Activated T-cell treated with anti-CD3 and anti-CD28 coated beads for 24 hours (primary cell): Measurements from ENCODE around the gene TTC17.
"Not testable (repeated sequence)": the region's sequence is repeated elsewhere in the genome, so short reads cannot be mapped to it uniquely, and the experiment has no call there.

ENCODE experiments used
- DNase-seq: peaks from one replicate; pipeline ENCODE4 v3.0.0-alpha.2; 2020; ENCODE audit warnings: low read depth

TTC17 gene

DNA sequence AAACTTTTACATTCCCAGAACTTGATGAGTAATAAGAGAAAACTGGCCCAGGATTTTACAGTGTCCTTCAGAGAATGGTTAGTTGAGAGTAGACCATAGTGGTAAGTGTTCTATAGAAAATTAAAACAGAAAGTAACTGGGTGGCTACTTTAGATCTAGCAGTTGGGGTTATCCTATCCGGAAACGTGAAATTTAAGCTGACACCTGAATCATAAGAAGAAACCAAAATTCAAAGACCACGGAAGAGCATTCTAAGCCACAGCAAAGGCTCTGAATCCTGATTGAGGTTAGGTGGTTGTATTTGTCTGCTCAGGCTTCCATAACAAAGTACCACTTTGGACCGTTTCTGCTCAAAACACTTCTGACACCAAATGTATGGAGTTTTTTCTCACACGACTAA is 34.0 kb downstream of the TTC17 start:
- DNase-seq, result no peak

DNA sequence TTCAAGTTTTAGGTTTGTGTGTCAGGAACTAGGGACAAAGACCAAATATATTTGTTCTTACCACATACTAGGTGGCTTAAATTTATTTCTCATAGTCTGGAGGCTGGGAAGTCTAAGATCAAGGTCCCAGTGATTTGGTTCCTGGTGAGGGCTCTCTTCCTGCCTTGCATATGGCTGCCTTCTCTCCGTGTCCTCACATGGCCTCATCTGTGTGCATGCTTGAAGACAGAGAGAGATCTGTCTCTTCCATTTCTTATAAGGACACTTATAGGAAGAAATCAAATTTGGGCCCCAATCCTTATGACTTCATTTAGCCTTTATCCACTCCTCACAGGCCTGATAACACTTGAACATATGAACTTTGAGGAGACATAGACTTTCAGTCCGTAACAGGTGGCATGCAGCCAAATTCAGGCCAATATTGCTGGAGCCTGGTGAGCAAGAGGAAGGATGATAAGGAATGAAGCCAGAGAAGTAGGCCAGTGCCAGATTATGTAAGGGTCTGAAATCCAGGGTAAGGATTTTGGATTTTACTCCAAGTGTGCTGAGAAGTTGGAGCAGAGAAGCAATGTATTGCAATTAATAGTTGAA is 35.1 kb downstream of the TTC17 start:
- DNase-seq, result no peak

DNA sequence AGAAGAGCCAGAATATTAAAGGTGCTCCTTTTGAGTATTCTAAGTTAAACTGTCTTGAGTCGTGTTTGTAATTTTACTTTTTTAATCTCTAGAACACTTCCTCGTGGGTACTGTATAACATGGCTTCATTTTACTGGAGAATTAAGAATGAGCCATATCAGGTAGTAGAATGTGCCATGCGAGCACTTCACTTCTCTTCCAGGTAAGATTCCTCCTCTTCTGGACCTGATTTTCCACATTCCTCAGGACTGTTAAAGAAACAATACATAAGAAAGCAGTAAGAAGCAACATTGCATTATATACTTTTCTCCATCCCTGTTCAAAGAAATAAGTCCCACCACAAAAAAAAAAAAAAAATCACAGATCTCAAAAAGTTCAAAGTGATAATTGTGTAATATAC is 37.9 kb downstream of the TTC17 start:
- DNase-seq, result no peak

DNA sequence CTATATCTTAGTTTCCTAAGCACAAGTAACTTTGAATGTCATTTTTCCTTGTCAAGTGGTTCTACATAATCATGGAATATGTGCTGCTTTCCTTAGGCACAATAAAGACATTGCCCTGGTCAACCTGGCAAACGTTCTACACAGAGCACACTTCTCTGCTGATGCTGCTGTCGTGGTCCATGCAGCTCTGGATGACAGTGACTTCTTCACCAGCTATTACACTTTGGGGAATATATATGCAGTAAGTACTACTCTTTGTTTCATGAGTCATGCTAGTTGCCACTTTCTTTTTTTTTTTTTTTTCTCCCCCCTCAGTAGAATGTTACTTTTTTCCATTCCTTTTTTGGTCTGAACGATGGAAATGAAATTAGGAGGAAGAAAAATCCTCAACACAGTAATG is 38.5 kb downstream of the TTC17 start:
- no peak for DNase-seq

DNA sequence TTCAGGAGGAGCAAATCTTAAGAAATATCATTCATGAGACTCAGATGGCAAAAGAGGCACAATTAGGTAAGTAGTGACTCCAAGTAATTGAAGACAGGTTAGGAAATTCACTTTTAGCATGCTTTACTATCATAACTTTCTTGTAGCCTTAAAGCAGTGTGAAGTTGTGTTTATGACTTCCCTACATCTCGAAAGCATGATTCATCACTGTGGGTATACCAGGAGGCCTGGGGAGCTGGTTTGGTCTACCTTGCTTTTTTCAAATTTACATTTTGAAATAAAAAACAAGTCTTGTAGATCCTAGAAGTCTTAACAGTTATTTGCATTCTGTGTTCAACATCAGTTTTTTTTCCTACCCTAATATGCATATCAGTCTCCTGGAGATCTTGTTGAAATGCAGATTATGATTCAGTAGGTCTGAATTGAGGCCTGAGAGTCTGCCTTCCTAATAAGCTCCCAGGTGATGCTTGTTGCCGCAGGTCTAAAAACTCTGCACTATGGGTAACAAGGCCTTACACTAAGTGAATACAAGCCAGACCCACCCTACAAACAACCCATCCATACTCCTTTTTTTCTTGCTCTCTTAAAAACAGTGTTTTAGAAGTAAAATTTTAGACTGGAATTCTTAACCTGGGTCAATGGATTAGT is 41.4 kb downstream of the TTC17 start:
- DNase-seq, result no peak

DNA sequence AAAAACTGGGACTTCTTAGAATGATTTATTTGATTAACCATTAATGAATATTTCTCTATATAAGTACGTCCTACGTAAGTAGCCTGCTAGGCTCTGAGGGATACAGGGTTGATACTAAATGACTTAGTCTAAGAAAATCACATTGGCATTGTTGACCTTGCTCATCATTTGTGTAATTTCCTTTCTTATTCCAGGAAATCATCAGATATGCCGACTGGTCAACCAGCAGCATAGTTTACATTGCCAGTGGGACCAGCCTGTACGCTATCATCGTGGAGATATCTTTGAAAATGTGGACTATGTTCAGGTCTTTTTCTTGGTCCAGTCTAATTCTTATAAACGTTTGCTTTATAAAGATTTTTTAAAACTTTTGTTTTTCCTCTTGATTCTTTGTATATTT is 42.5 kb downstream of the TTC17 start:
- no peak for DNase-seq

DNA sequence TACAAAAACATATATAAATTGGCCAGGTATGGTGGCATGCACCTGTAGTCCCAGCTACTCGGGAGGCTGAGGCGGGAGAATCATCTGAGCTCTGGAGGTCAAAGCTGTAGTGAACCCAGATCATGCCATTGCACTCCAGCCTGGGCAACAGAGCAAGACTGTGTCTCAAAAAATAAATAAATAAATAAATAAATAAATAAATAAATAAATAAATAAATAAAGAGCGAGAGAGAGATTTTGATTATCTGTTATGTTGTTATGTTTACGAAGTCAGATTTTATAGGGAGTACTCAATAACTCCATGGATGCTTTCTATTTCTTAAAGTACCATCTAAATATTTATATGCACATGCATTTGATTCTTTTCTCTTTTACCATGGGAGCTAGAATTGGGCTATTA is 43.1 kb downstream of the TTC17 start:
- not testable (repeated sequence) for DNase-seq

DNA sequence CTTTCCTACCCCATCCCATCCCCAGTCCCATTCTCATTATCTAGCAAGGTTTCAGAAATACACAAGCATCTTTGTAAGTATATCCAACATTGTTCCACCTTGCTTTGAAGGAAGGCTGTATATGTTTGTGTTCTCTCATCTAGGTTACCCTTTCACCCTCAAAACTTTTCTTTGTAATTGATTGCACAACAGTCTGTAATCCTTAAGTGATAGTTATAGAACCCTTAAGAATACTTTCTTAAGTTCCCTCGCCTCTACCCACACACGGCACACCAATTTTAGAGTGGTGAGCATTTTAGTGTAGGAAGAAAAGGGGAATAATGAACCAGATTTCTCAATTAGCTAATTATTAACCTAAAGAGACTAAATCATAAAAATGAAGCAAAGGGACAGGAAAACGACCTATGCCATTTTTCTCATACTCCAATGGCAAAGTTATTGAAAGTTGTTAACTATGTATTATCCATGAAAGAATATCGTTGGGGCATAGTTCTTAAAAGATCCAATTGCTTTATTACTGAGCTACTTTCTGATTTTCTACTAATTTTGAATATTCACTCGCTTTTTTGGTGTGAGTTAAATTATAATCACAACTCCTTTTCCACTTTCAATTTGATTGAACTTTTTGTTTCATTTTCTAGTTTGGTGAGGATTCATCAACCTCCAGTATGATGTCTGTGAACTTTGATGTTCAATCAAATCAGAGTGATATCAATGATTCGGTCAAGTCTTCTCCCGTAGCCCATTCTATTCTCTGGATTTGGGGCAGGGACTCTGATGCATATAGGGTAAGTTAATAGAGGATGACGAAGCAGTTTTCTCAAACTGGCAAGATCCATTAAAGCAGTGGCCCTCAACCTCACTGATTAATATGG is 44.9 kb downstream of the TTC17 start:
- no peak for DNase-seq

DNA sequence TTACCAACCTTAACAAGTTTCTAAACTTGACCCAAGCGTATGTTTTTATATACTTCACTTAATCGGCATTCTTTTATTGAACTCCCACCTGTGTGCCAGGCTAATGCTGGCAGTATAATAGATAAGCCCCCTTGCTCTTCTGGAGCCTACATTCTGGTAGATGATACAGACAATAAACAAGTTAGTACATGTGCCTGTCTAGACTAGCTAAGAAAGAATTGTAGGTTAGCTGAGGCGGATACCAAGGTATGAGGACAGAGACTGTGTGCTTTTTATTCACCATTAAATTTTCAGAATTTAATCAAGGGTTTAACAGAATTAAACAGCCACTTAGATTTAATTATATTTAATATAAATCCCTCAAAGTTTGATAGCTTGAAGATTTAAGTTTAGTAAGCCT is 45.7 kb downstream of the TTC17 start:
- no peak for DNase-seq

DNA sequence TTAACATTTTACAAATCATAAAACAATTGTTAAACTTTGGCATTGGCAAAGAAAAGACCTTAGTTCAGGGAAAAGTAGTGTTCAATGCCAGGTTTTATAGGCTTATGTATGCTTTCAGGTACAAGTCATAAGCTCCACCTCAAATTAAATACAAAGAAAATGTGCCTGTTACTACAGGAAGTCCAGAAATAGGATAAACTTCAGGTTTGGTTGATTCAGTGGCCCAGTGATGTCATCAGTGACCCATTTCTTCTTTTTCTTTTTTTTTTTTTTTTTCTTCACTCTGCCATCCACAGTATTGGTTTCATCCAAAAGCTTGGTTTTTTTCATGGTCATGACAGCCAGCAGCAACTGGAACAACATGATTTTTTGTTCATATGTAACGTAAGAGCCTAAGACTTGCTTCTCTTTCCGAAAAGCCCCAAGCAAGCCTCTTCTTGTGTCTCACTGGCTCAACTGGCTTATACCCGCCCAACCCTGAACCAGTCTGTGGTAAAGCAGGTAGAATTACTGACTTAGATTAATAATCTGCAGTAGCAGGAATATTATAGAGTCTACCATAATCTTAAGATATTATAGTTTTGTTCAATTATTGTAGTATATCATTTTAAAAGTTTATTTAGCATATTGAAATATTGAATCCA is 46.2 kb downstream of the TTC17 start:
- DNase-seq, result no peak

DNA sequence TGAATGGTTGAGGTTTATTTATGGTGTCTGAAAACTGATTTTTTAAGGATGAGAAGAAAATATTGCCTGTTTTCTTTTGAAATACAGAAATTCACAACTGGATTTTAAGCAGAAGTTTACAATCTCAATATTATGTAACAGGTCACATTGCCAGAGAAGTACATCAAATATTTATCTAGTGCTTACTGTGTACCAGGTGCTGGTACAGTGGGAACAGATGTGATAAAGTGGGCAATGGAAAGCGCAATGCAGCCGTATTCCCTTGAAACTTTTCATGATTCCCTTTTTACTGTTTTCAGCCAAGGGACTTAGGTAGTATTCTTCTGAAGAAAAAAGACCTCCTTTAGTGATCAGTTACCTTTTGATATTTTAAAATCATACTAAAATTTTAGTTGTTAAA is 49.6 kb downstream of the TTC17 start:
- DNase-seq, result no peak

DNA sequence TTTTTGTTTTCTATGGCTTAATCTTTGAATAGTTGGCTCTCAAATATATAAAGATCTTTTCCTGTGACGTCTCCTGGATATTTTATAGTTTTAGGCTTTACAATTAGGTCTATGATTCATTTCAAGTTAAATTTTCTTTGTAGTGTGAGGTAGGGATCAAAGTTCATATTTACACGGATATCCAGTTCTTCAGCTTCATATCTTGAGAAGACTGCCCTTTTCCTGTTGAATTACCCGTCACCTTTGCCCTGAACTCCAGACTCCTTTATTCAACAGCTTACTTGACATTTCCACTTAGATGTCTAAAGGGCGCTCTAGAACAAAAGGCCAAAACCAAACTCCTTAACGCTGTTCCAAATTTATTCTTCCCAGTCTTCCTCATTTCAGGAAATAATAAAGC is 51.7 kb downstream of the TTC17 start:
- no peak for DNase-seq

DNA sequence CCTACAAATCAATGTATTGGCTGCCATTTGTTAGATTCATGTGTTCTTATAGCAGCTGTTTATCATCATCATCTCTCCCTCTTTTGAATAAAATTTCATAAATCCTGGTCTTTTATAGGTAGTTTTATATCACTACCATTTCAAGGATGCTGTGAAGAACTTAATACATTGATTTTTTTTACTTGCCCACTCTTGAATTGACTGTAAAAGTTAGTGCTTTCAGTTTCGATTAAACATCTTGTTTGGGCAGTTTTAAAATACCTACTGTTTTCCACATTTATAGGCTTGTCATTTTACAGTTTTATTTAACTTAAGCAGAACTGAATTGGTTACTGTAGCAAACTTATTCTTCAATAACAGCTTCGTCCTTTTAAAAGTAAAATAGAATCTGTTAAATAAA is 59.5 kb downstream of the TTC17 start:
- no peak for DNase-seq

DNA sequence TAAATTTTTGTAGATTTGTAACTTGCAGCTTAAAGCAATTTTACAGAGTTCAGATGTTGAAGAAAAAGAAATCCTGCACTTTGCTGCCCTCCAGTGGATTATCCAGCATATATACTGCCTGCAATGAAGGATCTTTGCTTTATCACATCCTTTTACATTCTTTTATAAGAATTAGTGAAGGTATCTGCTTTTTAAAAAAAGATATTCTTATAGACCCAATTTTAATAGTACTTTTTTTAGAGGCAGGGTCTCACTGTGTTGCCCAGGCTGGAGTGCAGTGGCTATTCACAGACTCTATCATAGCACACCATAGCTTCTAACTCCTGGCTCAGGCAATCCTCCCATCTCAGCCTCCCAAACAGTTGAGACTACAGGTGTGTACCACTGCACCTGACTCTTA is 60.7 kb downstream of the TTC17 start:
- peak; percentile 7 for DNase-seq

DNA sequence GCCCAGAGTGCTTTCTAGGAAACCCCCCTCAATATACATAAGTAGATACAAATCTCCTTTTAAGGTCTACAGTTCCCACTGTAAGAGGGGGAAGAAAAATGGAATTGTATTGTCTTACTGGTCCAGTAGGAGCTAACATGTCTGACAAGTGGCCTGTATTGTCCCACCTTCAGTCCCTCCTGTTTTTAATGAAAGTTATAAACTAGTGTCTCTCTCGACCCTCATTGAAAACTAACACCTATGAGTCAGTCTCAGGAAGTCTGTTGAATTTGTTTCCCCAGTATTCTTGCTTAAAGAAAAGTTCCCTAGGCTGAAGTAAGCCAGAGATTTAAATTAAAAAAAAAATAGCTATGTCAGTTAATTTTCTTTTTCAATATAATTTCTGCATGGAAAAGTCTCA is 69.3 kb downstream of the TTC17 start:
- no peak for DNase-seq

DNA sequence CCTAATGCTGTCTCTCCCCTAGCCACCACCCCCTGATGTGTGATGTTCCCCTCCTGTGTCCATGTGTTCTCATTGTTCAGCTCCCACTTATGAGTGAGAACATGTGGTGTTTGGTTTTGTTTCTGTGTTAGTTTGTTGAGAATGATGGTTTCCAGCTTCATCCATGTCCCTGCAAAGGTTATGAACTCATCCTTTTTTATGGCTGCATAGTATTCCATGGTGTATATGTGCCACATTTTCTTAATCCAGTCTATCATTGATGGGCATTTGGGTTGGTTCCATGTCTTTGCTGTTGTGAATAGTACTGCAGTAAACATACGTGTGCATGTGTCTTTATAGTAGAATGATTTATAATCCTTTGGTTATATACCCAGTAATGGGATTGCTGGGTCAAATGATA is 72.2 kb downstream of the TTC17 start:
- DNase-seq, result not testable (repeated sequence)

DNA sequence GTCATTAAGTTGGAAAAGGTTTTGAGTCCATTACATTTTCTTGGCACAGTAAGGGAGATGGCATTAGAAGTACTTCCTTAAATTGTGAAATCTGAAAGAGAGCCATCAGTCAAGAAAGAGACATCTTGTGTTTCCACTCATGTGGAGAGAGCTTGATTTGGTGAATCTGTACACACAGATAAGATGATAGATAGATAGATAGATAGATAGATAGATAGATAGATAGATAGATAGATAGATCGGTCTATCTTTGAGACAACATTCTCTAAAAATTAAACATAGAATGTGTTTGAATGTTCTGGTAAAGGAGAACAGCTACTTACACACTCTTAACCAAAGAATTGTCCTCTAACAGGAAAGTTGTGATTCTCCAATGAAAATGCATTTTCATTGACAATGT is 76.2 kb downstream of the TTC17 start:
- no peak for DNase-seq

DNA sequence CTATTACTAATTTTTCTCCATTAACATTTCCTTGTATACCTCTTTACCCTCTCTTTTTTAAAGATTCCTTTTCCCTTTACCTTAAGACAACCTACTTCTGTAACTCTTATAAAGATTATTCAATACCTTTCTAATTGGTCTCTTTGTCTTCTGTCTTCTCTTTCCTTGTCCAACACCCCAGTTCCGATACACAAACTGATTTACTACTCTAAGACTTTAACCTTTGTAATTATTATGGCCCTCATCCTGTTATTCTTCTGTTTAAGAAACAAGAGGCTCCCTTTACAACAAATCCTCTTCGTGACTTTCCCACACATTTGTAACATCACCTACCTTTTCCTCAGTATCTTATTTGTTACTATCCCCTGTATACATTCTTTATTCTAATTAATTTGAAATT is 81.8 kb downstream of the TTC17 start:
- DNase-seq, result no peak

DNA sequence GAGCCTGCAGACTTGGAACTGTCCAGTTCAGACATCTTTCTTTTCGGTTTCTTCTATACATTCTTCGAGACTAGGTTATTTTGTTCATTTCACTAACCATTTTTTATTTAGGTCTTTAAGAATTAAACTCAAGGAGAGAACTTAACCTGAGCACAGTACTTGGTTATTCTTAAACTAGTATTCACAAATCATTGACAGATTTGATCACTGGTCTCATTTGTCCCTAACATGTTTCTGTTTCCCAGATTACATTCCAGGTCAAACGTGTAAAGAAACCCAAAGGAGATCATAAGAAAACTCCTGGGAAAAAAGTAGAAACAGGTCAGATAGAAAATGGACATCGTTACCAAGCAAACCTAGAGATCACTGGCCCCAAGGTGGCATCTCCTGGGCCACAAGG is 85.1 kb downstream of the TTC17 start:
- DNase-seq, result no peak

DNA sequence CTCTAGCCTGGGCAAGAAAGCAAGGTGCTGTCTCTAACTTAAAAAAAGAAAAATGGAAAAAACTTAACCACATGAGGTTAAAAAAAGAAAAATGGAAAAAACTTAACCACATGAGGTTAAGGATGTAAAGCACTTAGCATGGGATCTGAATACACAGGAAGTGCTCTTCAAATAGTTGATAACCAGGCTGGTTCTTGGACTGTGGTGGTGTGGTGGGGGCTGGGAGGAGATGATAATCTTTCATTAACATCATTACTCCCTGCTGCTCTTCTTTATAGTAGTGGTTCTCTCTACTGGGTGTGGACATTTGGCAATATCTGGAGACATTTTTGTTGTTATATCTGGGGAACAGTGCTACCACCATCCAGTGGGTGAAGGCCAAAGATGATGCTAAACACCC is 88.4 kb downstream of the TTC17 start:
- DNase-seq, result no peak

DNA sequence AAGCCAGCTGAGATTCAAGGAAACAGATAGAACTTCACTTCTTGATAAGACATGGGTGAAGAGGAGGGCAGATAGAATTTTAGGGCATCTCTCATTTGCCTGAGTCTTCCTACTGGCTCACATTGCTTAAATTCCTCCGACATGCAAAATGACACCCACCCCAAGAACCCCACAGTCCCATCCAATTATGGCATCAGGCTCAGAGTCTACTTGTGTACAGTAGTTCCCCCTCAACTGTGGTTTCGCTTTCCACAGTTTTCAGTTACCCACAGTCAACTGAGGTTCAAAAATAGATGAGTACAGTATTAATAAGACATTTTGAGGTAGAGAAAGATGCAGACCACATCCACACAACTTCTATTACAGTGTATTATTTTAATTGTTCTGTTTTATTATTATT is 99.8 kb downstream of the TTC17 start:
- DNase-seq, result no peak

DNA sequence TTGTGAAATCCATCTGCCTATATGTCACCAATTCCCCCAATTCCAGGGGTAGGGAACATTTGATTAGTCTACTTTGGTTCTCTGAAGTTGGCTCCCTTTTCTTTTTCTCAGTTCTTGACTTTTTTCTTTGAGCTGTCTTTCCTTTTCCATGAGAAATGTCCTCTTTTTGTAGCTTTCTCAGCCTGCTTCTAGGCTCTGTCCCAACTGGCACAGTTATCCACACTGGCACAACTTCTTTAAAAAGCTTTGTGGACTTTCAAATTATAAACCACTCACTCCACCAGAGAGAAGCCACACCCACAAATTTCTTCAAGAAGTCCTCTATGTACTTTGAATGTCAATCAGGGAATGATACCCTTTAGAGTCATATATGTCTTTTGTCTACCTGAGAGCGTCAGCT is 100.5 kb downstream of the TTC17 start:
- DNase-seq, result no peak

DNA sequence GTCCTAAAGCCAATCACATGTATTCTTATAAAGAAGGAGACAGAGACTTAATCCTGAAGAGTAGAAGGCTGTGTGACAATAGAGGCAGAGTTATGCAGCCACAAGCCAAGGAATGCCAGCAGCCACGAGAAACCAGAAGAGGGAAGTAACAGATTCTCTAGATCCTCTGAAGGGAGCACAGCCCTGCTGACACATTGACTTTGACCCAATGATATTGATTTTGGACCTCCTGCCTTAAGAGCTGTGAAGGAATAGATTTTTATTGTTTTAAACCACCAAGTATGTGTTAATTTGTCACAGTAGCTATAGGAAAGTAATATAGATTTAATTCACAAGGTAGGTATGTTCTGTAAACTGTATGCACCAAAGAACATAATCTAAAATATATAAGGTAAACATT is 103.6 kb downstream of the TTC17 start:
- no peak for DNase-seq
